Activated T-cell treated with anti-CD3 and anti-CD28 coated beads for 48 hours (primary cell): Measurements from ENCODE around the gene GCN1.
"Not testable (repeated sequence)": the region's sequence is repeated elsewhere in the genome, so short reads cannot be mapped to it uniquely, and the experiment has no call there.

ENCODE experiments used
- DNase-seq: peaks from one replicate; pipeline ENCODE4 v3.0.0-alpha.2; 2020; ENCODE audit warnings: low read depth

GCN1 gene

DNA sequence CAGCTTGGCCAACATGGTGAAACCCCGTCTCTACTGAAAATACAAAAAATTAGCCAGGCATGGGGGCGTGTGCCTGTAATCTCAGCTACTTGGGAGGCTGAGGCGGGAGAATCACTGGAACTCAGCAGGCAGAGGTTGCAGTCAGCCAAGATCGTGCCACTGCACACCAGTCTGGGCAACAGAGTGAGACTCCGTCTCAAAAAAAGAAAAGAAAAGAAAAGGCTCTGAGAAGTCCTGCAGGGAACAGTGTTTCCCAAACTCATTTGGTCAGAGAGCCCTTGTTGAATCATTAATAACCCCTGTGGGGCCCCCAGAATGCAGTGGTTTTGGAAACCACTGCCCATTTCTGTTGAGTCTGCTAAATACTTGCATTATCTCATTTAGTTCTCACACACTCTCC is 18.7 kb upstream of the GCN1 start:
- not testable (repeated sequence) for DNase-seq

DNA sequence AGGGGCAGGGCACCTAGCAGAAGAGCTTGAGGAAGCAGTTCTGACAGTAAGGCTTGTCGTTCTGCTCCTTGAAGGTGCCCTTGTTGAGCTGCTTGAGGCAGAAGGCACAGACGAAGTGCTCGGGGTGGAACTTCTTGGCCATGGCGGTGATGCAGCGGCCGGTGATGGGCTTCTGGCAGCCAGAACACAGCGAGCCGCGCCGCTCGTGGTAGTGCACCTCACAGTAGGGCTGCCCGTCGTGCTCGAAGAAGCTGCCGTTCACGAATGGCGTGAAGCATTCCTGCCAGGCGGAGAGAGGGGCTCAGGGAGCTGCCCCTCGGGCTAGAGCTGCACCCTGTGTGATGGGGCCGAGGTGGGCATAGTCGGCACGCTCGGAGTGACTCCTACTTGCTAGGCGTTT is 17.8 kb upstream of the GCN1 start:
- DNase-seq, result no peak

DNA sequence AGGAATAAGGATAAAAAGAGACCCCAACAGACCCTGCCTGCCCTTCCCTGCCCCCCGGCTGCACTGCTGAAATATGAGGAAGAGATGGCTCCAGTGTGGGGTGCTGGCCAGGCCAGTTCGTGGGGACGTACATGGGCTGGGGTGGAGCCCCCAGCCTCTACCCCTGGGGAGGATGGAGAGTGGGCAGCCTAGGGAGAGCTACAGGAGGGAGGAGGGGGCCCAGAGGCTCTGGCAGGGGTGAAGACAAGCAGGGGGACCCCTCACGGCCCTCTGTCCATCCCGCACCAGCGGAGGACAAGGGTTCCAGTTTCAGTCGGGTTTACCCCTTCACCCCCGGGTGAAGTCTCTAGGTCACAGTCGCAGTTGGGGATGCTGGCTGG is 17.4 kb upstream of the GCN1 start:
- DNase-seq, result no peak

DNA sequence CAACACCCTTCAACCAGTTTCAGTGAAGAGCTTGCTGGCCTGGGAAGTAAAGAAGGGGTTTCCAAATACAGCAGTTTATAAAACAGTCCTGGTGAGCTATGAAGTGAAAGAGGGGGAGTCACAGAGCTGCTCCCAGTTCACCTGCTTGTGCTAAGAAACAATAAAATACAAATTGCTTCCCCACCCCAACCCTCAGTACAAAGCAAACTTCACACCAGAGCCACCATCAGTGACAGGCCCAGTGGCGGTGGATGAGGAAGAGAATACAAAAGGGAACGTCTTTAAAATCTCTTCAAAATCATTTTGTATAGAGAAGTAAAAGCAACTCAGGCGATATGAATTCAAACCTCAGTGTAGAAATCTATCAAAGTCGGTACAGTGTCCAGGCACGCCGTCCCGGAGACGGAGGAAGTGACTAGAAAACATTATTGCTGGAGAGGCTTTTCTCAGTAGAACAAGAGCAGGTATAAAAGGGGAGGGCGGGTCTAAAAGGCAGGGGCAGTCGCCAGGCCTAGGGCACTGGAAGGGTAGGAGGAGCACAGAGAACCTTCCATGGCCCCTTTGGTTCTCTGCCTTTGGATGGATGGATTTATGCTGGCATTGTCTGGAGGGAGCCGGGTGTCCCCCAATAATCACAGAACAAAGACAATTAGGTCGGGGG is 16.9 kb upstream of the GCN1 start:
- DNase-seq, result no peak

DNA sequence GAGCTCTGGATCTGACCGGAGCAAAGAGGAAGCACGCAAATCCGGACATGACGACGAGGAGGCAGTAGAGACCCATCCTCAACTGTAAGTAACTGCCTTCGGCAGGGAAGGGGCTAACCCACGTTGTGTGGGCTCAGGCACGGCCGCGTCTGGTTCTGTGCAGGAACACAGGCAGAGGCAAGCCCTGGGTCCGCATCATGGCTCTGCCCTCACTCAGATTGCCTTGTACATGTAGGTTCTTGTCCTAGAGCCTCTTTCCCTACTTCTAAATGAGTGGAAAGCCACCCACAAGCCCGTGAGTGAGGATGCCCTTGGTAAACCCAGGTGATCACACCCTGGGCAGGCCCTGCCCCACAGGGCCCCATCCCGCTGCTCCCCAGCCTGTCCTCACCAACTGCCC is 15.3 kb upstream of the GCN1 start:
- no peak for DNase-seq

DNA sequence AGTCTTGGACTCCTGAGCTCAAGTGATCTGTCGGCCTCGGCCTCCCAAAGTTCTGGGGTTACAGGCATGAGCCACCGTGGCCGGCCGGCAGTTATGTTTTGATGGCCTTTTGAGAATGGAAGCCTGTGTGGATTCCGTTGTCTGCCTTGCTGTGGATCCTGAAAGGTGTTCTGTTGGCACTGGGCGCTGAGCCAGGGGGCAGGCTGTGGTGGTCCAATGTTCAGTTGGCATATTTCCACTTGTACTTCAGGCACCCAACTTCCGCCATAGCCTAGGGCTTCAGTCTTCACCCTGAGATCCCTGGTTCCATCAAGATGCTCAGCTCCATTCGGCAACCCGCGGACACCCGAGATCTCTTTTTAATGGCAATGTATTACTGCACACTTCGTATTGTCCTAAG is 12.7 kb upstream of the GCN1 start:
- no peak for DNase-seq

DNA sequence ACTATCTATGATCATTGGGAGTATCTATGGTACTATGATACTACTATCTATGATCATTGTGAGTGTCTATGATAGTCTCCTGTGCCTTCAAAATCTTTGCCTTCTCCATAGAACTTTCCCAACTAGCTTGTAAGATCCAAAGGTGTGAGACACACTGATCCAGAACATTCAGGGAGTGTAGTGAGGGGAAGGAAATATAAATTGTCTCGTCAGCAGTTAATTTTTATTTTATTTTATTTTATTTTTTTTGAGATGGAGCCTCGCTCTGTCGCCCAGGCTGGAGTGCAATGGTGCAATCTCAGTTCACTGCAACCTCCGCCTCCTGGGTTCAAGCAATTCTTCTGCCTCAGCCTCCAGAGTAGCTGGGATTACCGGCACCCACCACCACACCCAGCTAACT is 12.3 kb upstream of the GCN1 start:
- DNase-seq, result not testable (repeated sequence)

DNA sequence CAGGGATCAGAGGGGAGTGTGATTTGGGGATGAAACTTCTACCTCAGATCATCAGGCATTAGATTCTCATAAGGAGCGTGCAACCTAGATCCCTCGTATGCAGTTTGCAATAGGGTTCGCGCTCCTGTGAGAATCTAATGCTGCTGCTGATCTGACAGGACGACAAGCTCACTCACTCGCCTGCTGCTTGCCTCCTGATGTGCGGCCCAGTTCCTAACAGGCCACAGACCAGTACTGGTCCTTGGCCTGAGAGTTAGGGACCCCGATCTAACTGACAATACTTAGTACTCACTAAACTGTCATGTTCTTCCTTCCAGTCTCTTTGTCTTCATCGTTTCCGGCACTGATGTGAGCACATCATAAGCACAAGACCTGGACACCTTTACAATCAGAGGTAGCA is 11.7 kb upstream of the GCN1 start:
- DNase-seq, result no peak

DNA sequence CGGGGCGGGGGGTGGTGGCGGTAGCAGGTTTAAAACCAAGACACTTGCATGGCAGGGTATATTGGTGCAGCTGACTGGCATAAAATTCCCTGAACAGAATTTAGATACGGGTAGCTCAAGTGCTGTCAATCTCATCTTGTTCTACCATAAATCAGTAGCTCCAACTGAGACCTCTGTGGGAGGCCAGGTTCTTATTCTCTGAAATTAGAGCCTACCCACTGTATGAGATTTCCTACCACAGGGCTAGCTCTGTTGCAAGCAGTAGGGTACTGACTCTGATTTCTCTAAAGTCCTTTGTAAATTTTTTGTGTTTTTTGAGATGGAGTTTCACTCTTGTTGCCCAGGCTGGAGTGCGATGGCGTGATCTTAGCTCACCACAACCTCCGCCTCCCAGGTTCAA is 9.7 kb upstream of the GCN1 start:
- DNase-seq, result no peak

DNA sequence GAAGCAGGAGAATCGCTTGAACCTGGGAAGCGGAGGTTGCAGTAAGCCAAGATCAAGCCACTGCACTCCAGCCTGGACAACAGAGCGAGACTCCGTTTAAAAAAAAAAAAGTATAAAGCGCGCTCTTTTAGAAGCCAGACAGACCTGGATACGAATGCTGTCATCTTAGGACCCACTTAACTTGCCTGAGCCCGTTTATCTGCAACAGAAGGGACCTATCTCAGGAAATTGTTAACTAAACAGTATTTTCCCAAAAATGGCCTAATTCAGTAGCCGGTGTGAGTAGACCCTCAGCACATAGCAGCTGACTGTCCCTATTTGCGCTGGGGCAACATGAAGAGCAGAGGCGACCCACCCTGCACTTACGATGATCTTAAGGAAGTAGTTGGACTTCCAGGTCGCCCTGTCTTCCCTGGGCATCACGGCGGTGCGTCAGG is 5.9 kb upstream of the GCN1 start:
- no peak for DNase-seq

DNA sequence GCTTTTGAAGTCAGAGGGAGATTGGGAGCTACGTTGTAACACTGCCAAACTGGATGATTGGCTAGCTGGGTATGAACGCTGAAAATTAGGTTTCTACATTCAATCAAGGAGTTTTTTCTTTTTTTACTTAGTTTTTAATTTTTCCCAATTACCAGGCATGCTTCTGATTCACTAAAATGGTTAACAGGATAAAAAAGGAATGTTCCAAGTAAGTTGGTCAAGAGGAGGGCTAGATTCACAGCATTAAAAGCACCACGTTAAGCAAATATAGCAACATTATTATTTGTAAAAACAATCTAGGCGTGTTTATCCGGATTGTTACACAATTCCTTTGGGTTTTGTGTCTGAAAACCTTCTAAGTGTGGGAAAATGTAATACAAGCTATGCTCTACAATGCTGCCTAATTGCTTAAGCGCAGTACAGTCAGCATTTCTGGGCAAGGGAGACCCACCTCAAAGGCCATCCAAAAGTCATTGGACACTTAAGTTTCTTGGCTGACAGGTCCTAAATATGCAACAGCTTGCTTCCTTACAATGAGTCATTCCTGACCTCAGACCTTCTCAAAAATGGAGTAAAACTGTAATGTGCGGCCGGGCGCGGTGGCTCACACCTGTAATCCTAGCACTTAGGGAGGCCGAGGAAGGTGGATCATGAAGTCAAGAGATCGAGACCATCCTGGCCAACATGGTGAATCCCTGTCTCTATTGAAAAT is 5.2 kb upstream of the GCN1 start:
- DNase-seq, result peak; percentile 30

DNA sequence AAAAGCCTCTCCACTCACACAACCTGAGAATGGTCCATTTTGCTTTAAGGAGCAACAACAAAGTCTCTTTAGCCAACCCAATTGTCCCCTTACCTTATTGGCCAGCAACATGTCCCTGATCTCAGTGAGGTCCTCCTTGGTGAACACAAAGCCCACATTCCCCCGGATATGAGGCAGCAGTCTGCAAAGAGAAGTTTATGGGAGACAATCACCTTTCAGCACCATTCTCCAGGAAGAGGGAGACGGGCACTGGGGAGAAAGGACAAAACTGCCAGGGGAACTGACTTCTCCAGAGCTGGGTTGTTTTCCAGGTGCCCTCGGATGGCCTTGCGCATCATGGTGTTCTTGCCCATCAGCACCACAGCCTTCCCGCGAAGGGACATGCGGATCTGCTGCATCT is 4.5 kb upstream of the GCN1 start:
- no peak for DNase-seq

DNA sequence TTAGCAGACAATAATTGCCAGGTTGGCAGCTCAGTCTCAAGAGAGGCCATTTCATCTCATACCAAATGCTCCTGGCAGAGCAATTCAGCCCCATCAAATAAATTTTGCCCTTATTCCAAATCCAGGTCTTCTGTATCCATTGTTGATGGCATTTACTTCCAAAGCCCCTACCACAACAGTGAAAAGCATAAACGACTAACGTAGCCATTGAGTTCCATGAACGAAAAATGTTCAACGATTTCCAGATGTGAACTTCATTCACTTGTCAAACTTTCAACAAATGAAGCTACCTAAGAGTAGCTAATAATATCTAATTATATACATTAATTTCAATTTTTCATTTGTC is 3.0 kb upstream of the GCN1 start:
- no peak for DNase-seq

DNA sequence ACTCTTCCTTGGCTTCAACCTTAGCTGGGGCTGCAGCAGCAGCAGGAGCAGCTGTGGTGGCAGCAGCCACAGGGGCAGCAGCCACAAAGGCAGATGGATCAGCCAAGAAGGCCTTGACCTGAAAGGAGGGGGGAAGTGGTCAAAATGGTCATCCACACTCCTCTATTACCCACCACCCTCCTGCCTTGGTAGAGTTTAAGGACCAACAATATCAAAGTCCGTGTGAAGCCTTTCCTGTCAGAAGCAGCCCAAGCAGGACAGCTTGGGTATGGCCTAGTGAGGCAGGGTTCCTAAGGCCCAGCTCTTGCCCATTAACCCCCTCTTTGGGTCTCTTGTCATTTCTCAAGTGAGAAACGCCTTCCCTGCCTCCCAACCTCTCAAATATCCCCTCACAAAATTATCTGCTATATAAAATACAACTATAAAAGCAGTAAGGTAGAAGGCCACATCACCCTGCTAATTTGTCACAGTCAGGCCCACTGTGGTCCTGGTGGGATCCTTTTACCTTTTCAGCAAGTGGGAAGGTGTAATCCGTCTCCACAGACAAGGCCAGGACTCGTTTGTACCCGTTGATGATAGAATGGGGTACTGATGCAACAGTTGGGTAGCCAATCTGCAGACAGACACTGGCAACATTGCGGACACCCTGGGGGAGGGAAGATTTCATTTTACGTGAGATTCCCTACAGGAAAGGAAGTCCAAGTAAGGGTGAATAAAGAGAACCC is 2.5 kb upstream of the GCN1 start:
- peak; percentile 10 for DNase-seq

DNA sequence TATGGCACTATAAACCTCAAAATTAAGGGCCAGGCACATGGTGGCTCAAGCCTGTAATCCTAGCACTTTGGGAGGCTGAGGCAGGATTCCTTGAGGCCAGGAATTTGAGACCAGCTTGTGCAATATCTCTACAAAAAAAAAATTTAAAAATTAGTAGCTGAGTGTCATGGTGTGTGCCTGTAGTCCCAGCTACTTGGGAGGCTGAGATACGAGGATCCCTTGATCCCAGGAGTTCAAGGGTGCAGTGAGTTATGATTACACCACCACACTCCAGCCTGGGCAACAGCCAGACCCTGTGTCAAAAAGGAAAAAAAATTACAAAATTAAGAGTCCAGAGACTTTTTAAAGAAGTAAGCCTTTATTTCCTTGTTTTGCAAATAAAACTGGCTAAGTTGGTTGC is 1.8 kb upstream of the GCN1 start:
- DNase-seq, result no peak

DNA sequence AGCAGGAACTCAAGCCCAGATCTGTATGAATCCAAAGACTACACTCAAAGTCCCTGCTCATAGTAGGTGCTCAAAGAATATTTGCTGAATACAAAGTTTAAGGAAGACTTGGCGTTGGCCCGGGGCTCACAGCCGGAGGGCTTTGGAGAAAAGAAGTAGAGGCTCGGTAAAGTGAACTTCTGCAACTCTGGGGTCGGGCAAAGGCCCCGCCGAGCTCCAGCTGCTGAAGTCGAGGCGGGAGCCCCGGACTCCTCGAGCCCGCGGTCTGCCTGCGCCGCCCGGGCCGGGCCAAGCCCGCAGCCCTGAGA is 335 bp downstream of the GCN1 start:
- no peak for DNase-seq

DNA sequence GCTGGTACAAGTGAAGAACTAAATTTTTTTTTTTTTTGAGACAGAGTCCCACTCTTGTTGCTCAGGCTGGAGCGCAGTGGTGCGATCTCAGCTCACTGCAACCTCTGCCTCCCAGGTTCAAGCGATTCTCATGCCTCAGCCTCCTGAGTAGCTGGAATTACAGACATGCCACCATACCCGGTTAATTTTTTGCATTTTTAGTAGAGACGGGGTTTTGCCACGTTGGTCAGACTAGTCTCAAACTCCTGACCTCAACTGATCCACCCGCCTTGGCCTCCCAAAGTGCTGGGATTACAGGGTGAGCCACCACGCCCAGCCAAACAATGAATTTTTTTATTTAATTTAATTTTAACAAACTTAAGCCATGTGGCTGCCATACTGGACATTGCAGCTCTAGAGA is 1.2 kb downstream of the GCN1 start:
- DNase-seq, result not testable (repeated sequence)

DNA sequence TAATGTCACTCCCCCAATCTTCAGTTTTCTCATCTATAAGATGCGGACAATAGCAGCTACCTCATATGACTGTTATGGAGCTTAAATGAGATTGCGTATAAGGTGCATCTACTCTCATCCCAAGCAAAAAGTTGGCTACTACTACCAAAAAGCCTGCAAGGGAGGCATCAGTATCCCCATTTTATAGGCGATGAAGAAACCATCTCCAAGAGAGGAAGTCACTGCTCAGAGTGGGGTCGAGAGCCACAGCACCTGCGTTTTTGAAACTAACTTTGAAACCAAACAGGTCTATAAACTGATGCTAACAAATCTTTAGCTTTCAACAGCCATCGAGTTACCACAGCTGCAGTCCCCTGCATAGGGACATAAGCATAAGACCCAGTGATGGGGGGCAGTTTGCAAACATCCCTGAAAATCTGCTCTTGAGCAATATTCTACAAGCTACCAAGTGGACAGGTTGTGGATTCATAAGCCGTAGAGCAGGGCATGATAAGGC is 3.5 kb downstream of the GCN1 start:
- DNase-seq, result no peak

DNA sequence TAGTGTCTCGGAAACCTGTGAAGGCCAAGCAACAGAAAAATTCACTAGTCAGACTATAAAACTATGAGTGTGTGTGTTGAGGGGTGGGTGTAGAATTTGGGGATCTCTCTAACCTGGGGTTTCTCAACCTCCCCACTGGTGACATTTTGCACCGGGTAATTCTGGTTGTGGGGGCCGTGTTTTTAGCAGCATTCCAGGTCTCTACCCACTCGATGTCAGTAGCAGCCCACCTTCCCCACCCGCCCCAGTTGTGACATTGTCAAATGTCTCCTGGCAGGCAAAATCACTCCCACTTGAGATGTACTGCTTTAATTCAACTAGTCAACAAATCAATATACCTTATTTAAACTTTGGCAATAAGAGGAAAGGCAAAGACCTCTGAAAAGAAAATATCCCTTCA is 4.1 kb downstream of the GCN1 start:
- DNase-seq, result no peak

DNA sequence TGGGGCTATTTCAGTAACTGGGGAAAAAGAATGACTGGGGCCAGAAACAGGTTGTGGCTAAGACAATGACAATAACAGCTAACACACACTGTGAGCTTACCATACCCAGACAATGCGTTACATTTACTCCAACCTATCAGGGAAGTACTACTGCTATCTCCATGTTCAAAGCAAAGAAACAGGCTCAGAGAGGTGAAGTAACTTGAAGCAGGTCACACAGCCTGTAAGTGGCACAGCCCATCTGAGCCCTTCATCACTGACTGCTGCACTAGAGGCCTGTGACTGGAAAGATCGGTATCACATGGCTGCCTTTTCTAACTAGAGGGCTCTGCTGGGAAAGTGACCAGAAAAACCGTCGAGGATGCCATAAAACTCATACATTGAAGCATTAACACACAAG is 7.9 kb downstream of the GCN1 start:
- no peak for DNase-seq

DNA sequence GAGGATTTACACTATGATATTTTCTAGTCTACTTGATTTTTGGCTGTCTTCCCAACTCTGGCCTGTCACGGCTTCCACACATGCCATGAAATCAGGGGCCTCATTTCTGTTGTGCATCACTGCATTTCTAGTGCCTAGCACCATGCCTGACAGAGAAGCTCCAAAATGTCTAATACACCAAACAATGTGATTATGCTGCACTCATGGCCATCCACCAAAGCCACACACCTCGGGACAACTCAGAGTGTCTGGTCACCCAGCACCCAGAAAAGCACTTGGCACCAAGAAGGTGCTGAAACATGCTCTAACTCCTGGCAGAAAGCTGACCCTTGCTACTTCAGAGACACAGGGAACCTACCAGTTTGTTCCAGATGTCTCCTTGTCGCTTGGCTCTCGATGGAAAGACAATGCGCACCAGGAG is 11.3 kb downstream of the GCN1 start:
- DNase-seq, result no peak

DNA sequence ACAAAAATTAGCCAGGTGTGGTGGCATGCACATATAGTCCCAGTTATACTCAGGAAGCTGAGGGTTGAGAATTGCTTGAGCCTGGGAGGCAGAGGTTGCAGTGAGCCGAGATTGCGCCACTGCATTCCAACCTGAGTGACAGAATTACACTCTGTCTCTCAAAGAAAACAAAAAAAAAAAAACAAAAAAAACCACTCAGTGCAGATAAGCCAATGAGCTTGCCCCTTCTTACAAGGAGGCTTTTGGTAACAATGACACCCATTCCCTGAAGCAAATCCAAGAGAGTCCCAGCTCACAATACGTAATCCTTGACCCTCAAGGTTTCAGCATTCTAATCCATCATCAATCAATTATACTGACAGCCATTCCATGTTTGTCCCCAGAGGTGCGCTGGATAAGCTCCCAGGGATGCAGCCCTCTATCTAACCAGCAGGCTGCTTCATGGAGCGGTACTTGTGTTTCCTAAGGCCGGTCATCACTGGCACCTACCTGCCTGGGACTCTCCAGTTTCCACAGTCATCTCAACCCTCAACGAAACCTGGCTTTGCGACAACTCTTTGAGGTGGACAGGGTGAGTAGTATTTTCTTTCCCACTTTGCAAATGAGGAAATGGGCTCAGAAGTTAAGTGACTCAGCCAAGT is 12.4 kb downstream of the GCN1 start:
- no peak for DNase-seq

DNA sequence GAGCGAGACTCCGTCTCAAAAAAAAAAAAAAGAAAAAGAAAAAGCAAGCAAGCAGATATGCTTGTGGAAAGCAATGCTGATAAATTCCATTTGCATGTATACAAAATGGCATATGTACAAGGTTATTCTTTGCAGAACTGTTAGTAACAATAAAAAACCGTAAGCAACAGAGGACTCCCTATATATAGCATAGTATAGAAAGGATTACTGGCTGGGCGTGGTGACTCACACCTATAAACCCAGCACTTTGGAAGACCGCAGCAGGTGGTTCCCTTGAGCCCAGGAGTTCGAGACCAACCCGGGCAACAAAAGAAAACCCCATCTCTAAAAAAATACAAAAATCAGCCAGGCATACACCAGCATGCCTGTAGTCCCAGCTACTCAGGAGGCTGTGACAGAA is 13.5 kb downstream of the GCN1 start:
- DNase-seq, result no peak
